HUDEP-2 (cell line): ENCODE data around the gene CENPM.

Experiments used
- DNase-seq, 76 experiments: peaks; one replicate each; lab custom pipeline; 2025; ENCODE audit not compliant: unreplicated experiment in 76 of 76; lab: John Stamatoyannopoulos, UW

CENPM gene

GRCh38 chr22:41934284-41935014, 12.5 kb downstream of the CENPM start:
- DNase-seq = no peak

GRCh38 chr22:41933411-41934177, 13.4 kb downstream of the CENPM start:
- DNase-seq = no peak

GRCh38 chr22:41932353-41932752, 14.6 kb downstream of the CENPM start:
- no peak for DNase-seq

DNA sequence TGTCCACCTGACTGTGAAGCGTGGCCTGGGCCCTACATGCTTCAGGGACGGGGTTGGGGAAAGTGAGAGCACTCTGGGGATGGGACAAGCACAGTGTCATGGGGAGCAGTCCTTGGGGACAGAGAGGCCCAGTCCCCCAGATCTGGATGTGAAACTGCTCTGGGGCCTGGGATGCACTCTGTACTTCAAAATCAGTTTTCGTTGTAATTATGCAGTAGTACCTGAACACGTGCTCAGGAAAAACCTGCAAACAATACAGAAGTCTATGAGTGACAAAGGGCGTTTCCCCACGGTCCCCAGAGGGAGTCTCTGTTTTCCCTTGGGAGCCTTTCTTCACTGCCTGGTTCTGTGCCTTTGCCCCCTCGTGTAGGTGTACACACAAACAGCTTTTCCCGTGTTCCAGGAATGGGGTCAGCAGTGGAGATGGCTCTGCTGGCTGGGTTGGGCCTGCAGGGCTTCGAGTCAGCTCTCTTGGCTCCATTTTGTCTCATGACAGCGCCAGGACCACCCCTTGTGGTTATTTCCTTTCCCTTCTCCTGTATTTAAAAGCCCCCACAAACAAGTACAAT, 15.2 kb downstream of the CENPM start:
- no peak for DNase-seq

DNA sequence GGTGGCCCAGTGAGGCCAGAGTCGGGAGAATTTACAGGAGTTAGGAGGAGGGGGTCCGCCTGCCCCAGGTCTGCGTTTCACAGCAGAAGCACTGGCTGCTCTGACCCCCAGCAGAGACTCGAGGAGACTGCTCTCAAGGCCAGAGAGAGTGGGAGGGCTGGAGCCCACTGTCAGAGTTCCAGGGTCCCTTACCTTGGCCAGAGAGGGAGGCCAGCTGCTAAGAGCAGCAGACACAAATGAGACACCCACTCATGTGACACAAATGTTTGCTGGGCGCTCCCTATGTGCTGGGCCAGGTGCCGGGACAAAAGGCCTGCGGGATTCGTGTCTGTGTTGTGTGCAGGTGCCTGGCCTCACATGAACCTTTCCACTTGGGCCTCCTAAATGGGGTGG, 17.5 kb downstream of the CENPM start:
- DNase-seq = no peak

DNA sequence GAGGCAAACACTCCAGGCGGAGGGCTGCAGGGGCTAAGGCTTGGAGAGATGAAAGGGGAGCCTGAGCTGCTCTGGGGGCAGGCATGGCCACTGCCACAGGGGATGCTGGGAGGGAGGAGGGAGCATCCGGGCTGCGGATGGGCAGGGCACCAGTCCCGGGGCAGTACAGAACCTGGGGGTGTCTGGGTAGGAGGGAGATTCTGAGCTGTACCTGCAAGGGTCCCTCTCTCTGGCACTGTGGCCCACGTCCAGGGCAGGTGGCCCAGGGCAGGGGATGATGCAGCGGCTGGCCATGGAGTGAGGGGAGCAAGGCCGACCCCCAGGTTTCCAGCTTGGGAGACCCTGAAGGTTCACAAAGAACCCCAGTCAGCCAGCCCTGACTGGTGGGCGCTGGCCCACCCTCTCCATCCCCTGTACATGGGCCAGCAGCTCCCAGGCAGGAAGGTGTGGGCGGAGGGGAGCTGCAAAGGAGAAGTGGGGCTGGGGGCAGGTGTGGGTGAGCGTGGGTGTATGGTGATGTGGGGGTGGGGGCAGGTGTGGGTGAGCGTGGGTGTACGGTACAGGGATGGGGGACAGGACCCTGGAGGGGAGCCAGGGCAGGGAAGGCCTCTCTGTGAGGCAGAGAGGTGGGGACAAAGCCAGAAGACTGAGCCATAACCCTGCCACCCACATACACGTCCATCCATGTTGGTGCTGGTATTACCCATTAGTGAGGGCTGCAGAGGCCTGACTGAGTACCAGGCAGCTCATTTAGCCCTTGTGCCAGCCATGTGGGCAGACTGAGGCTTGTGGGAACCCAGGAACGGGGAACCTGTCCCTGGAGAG, 18.1 kb downstream of the CENPM start:
- DNase-seq = no peak

GRCh38 chr22:41927813-41928212, 19.1 kb downstream of the CENPM start:
- DNase-seq = no peak

DNA sequence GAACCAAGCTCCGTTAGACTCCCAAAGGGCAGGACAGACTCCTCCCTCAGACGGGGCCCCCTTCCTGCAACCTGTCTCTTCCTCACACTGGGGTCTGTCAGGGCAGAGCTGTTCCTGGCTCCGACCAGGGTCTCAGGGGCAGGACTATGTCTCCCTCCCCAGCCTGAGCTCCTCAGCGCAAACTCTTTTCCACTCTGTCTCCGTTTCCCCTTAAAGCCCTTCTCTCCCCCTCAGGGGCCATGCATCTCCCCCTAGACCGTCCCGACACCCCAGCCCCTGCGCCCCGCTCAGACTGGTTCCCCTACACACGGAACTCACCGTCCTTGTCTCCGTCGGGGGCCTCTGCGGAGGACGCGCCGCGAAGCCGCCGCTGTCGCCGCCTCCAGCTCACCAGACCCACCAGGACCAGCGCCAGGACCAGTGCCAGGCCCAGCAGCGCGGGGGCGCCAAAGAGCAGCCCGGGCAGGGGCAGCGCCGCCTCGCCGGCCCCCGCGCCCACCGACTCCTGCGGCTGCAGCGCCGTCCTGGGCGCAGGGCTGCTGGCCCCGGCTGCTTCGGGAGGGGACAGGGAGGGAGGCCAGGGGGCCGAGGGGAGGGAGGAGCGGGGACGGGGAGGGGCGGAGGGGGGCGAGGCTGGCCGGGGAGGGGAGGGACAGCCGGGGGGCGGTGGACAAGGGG, 21.0 kb downstream of the CENPM start:
- peak in 56 of 76 experiments; percentile 9 to 77 (median 52) for DNase-seq

- DNase-seq = no peak
These were observed 23.2 kb downstream of the CENPM start for GRCh38 chr22:41923595-41924276.

DNA sequence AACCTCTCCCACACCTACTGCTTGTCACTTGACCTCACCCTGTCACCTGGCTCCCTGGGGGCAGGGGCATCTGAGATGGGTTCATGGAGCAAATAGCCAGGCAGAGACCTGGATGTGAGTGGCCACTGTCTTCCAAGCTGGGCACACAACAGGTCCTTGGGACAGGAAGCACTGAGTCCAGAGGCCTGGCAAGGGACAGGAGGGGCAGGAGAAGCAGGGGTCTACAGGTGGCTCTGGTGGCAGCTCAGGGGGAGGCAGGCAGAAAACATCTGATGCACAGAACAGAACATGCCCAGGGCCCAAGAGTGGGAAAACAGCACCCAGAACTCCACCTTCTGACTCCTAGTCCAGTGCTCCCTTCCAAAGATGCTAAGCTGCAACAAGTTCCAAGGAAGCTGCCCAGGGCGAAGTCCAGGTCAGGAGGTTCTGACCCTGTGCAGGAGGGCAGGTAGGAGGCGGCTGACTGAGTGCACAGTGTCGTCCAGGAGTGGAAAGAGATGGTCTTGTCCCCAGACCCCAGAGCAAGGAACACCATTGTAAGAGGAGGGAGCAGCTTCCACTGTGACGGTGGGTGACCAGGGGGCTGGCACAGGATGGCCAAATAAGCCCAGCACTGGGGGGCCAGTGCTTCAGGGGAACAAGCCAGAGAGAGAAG, 23.9 kb downstream of the CENPM start:
- no peak for DNase-seq

DNA sequence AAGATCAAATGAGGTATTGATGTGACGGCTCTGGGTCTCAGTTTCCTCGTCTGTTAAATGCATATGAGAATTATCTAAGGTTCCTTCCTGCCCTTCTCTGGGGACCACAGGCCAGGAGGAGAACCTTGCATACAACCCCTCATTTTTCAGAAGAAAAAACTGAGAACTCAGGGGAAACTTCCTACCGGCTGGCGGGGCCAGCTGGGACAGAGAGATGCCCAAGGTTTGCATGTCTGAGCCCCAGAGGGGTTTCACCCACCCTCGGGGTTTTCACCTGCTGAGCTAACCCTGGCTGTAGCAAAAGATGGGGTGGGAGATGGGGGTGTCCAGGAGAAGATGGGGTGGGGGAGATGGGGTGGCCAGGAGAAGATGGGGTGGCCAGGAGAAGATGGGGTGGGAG, 24.6 kb downstream of the CENPM start:
- no peak for DNase-seq

DNA sequence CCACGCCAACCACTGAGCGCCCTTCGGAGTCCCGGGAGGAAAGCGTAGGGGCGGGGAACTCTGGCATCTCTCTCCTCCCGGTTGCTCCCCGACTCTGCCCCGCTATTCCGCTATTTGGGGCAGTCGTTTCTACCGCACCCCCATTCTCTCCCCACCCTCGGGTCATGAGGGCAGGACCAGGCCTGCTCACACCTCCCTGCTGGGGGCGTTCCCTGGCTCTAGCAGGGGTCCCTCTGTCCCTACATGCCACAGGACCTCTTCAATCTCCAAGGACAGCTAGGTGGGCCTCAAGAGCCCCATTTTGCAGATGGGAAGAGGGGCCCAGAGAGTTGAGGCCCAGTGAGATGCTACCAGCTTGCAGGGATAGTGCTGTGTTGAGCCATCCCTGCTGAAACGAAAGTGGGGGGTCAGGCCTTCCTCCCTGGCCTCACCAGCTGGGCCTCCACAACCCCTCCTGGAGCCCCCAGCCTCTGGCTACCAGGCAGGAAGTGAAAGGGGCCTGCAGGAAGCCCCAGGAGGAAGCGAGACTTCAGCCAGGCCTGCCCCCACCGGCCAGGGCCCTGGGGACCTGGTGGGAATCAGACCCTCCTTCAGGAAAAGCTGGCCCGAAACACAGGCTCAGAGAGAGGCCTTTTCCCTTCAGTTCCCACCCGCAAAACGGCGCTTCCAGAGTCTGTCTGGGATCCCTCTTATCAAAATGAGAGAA, 26.5 kb downstream of the CENPM start:
- DNase-seq = no peak

GRCh38 chr22:41919357-41920224, 27.4 kb downstream of the CENPM start:
- DNase-seq = peak in 28 of 76 experiments; percentile 7 to 54 (median 34)

DNA sequence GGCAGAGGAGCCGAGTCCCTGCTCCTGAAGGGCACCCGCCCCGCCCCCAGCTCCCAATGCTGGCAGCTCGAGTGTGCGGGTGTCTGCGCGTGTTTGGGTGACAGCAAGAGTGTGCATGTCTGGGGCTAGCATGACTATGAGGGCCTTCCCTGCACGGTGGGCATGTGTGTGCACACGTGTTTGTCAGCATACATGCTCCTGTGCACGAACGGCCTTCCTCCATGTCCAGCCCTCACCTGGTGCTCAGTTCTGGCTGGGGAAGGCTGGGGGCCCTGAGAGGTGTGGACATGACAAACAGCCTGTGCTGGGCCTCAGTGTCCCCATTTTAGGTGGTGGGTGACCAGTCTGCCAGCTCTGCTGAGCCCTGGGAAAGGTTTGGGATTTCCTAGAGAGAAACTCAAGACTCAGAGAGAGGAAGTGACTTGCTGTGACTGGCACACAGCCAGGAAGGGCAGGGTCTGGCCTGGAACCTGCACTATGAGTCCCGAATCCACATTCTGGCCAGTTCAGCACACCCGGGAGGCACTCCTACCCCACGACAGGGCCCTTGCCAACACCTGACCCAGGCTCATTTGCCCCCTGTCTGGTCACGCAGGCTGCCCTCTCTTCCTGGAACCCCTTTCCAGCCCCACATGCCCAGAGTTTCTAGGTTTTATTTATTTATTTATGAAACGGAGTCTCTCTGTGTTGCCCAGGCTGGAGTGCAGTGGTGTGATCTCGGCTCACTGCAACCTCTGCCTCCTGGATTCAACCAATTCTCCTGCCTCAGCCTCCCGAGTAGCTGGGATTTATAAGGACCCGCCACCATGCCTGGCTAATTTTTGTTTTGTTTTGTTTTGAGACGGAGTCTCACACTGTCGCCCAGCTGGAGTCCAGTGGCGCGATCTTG, 28.8 kb downstream of the CENPM start:
- DNase-seq = peak in 12 of 76 experiments; percentile 17 to 42 (median 24)

- no peak for DNase-seq
These were observed 29.5 kb downstream of the CENPM start for GRCh38 chr22:41917375-41917902.

DNA sequence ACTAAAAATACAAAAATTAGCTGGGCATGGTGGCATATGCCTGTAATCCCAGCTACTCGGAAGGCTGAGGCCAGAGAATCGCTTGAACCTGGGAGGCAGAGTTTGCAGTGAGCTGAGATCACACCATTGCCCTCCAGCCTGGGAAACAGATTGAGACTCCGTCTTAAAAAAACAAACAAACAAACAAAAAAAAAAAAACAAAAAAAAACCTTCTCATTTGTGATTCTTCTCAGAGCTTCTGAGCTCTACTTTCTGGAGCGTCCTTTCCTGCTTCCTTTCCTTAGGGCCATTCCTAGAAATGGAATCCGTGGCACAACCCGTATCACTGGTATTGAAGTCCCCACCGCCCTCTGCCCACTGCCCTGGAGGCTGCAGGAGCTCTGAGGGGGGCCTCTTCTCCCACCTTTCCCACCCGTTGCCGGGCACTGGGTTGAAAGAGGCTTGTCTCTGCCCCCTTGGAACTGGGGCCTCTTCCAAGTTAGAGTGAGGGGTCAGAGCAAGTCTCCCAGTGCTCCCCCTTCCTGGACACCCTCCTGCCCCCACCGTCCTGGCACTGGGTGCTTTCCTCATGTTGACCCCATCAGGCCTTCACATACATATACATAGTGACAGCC, 30.1 kb downstream of the CENPM start:
- DNase-seq = no peak
